Measurements from ENCODE around the gene VIM.

Gene VIM
- long read RNA-seq, donor 1, transcript VIM-201 (9 exons, 1,868 nt) = major isoform, 312 of 585 reads
- long read RNA-seq, donor 1, partial matches to known transcripts = 262 of 585 reads
- long read RNA-seq, donor 1, other reads (novel, unspliced or antisense) = 8 of 585 reads
- long read RNA-seq, donor 2, transcript VIM-201 (9 exons, 1,868 nt) = major isoform, 204 of 386 reads
- long read RNA-seq, donor 2, transcript VIM-205 (2 exons, 1,139 nt) = minor isoform, 5 of 386 reads
- long read RNA-seq, donor 2, partial matches to known transcripts = 176 of 386 reads
- long read RNA-seq, donor 2, other reads (novel, unspliced or antisense) = 0 of 386 reads
- long read RNA-seq, donor 3, transcript VIM-201 (9 exons, 1,868 nt) = major isoform, 153 of 259 reads
- long read RNA-seq, donor 3, partial matches to known transcripts = 90 of 259 reads
- long read RNA-seq, donor 3, other reads (novel, unspliced or antisense) = 13 of 259 reads
- long read RNA-seq, donor 4, transcript VIM-201 (9 exons, 1,868 nt) = major isoform, 275 of 505 reads
- long read RNA-seq, donor 4, partial matches to known transcripts = 191 of 505 reads
- long read RNA-seq, donor 4, other reads (novel, unspliced or antisense) = 35 of 505 reads
- long read RNA-seq, donor 5, transcript VIM-201 (9 exons, 1,868 nt) = major isoform, 345 of 500 reads
- long read RNA-seq, donor 5, partial matches to known transcripts = 112 of 500 reads
- long read RNA-seq, donor 5, other reads (novel, unspliced or antisense) = 42 of 500 reads
- long read RNA-seq, donor 6, transcript VIM-205 (2 exons, 1,139 nt) = minor isoform, 7 of 392 reads
- long read RNA-seq, donor 6, transcript VIM-201 (9 exons, 1,868 nt) = major isoform, 213 of 392 reads
- long read RNA-seq, donor 6, partial matches to known transcripts = 140 of 392 reads
- long read RNA-seq, donor 6, other reads (novel, unspliced or antisense) = 31 of 392 reads
- long read RNA-seq, donor 7, transcript VIM-201 (9 exons, 1,868 nt) = major isoform, 411 of 900 reads
- long read RNA-seq, donor 7, transcript VIM-205 (2 exons, 1,139 nt) = minor isoform, 13 of 900 reads
- long read RNA-seq, donor 7, partial matches to known transcripts = 403 of 900 reads
- long read RNA-seq, donor 7, other reads (novel, unspliced or antisense) = 70 of 900 reads
- long read RNA-seq, donor 8, transcript VIM-201 (9 exons, 1,868 nt) = major isoform, 282 of 498 reads
- long read RNA-seq, donor 8, partial matches to known transcripts = 166 of 498 reads
- long read RNA-seq, donor 8, other reads (novel, unspliced or antisense) = 45 of 498 reads

- peak; percentile 95 for DNase-seq
These were observed at the start of gene VIM for GRCh38 chr10:17228091-17229015. Gene VIM, plus strand, starts transcription at chr10:17228241. Its CDS starts 1,182 bp downstream, at chr10:17229423.

DNA sequence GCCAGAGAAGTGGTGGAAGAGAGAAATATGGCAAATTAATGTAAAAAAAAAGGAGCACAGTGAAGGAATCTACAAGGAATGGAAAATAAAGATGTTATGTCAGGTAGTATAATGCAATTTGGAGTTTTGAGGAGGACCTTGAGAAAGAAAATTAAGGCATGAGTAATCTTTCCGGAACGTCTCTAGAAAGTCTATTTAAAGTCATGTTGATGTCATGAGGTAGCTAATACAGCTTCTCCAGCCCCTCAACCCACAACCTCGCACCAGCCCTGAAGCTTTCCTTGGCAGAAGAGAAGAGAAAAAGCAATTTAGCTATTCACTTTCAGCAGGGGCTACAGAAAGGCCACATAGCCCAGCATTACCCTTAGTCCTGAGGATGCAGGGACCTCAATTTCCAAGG lies 49.0 kb upstream of the VIM start:
- no peak for DNase-seq

DNA sequence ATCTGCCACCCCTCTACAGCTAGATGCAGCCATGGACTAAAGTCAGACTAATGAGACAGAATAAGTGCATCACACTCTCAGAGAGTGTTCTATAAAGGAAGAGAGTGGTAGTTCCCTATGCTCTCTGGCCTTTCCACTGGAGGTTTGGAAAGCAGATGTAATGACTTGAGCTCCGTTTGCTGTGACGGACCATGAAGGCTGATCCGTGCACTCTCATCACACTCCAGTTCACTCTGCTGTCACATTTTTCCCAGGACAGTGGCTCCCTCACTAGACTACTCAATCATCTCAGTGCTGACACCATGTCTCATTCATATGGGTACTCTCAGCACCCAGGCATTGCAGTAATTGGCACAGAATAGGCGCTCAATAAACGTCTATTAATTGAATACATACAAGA lies 46.9 kb upstream of the VIM start:
- DNase-seq = no peak

GRCh38 chr10:17181751-17182150 lies 46.3 kb upstream of the VIM start:
- DNase-seq = no peak

- no peak for DNase-seq
These were observed 44.9 kb upstream of the VIM start for GRCh38 chr10:17183110-17183509.

GRCh38 chr10:17185873-17186272 lies 42.2 kb upstream of the VIM start:
- DNase-seq = no peak

DNA sequence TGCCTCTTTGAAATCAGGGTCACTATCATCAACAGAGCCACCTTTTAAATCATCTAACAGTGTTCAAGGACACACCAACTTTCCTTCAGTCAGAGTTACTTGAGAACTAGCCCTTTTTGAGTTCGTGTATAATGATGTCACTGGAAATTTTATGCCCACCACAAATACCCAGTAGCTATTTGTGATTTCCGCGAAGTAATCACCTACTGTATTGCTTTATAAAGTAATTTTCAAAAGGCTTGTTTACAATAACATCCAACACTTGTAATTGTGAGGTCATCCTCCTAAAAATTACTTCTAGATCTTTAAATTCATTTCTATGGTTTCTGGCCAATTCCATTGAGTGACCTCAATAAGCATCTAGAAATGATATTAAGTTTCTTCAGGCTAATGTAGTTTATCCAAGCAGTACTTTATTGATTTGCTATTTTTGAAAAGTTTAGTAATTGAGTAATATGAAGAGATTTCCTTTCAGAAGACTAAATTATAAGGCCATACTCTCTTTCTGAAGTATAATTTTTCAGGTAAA lies 39.3 kb upstream of the VIM start:
- DNase-seq = no peak

- DNase-seq = no peak
These were observed 37.4 kb upstream of the VIM start for GRCh38 chr10:17190602-17191001.

DNA sequence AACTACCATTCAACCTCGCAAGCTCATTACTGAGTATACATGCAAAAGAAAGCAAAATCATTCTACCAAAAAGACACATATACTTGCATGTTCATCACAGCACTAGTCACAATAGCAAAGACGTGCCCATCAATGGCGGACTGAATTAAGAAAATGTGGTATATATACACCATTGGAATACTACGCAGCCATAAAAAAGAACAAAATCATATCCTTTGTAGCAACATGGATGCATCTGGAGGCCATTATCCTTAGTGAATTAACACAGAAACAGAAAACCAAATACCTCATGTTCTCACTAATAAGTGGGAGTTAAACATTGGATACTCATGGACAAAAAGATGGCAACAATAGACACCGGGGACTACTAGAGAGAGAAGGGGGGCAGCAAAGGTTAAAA lies 33.0 kb upstream of the VIM start:
- no peak for DNase-seq

DNA sequence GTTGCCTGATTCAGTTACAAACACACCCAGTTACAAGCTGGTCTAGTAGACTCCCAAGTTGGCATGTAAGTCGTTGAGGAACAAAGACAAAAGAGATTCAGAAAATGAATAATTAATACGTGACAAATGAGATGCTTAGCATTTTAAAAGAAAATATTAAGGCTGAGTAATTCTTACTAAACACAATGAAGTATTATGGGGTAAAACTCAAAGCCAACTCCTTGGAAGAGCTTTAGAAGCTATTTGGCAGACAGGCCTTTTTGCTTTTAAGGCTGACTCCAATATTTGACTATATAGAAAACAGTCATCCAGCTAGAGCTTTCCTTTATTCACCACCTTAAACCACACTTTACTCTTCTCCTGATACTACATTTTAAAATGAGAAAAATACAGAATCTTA lies 32.0 kb upstream of the VIM start:
- DNase-seq = no peak

GRCh38 chr10:17196573-17196972 lies 31.5 kb upstream of the VIM start:
- no peak for DNase-seq

DNA sequence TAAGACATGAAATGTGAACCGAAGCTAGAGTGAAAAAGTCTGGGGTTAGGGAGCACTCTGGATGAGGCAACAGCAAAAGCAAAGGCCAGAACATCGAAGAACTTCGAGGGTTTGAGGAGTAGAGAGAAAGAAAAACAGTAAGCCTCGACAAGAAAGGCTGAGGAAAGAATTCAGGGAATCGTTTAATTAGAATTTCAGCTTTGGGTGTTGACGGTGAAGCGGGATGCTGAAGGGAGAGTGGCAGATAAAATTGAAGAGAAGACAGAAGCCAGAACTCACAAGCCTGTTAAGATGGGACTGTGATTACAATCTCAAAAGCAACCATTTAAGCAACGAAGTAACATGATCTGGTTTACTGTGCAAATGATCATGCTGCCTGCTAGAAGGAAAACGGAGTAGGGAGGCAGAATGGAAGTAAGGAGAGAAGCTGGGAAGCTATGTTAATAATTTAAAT lies 28.7 kb upstream of the VIM start:
- DNase-seq = peak; percentile 56

DNA sequence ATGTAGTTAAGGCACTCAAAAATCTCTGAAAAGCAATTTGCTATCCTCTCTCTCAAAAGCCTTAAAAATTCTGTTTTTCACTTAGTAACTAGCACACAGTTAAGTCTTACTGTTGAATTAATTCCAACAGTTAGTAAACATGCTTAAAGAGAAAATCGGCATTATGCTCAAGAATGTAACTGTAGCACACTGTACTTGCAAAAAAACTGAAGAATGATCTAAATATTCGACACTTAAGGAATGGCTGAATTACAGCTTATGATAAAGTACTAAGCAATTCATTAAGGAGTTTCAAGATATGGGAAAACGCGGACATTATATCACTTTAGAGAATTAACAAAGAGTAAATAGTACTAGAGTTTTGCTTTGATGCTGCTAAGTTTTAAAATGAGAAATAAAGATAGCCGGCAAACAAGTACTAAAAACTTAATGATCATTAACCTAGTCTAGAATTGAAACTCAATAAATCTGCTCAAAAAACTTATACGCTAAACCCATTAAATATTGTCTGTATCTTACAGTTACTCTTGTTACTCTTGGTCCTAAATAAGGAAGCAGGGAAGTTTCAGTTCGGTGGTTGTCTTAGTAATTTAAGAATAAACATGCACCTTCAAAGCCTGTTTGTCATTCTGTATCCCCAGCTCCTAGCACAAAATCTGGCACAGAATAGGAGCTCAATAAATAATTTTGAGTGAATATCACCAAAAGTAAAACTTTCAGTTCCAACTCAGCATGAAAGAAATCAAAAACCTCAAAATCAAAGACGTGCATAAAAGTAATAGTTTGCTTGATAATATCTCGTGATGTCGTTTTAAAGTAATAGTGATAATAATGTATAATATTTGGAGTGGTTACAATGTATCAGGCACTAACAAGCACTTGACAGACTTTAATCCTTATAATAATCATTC lies 27.8 kb upstream of the VIM start:
- DNase-seq = peak; percentile 25

DNA sequence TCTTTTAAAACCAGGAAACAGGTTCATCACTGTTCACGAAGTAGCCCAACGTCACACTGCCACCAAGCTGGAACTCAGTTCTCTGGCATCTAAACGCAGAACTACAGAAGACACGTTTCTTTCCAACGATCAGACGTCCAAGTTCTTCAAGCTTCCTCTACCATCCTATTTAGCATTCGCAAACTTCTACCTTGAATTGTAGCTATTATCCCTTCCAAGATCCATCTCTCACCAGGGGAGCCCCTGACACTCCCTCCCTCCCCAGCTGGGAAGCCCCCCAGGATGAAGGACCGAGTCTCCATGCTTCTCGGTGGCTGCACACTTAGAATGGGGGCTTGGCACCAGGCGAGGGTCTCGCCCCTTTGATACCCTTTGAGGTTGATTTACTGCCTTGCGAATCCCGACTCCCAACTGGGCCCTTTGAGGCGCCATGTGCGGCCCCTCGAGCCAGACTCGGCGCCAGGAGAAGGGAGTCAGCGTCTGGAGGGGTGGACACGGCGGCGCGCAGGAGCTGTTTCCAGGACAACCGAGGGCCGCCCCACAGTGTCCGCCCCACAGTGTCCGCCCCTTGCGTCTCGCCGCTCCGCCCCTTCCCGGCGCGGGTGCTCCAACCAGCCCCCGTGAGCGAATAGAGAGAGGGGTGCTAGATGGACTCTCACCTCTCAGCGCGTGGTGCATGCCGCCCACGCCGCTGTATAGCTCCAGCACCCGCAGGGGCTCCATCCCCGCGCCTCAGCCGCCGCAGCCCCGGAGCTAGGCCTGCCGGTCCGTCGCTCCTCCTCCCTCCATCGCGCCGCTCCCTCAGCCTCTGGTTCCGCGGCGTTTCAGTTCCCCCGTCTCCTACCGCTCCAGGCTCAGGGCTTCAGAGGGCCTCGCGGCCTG lies 26.9 kb upstream of the VIM start, which contains the start of gene TRDMT1:
Gene TRDMT1 (minus strand): TSS at position 761 of the 882 bp plus-strand sequence. CDS start 38 bp downstream, at position 723.
- peak; percentile 98 for DNase-seq

DNA sequence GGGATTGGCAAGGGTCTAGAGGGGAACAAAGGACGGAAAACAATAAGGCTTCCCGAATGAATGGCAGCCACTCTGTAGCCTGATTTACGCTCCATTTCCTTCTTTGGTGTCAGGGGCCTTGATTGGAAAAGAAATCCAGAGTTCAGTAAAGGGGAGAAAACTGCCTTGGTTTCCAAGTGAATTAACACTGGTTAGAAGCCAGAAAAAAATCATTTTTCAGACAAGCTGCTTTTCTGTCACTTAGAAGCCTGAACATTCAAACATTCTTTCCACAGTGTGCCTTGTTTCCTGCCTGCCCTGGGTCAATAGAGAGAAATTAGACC lies 26.3 kb upstream of the VIM start:
- no peak for DNase-seq

GRCh38 chr10:17202506-17202905 lies 25.5 kb upstream of the VIM start:
- no peak for DNase-seq

DNA sequence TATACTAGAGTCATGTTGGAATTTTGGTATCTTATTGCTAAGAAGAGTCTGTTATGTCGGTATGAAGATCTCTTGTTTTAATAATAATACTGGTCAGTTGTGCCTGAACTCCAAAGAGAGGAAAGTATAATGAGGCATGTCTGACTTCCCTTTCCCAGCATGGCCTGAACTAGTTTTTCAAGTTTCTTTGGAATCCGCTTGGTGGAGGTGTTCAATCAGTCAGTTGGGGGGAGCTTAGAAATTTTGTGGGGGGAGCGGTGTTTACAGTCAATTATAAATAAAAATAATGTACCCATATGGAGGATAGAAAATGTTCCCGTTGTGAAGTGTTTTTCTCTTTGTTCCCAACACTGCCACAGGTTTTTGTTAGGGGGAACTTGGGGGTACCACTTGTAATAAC lies 25.0 kb upstream of the VIM start:
- no peak for DNase-seq

GRCh38 chr10:17203416-17203815 lies 24.6 kb upstream of the VIM start:
- DNase-seq = no peak

GRCh38 chr10:17206210-17206709 lies 21.8 kb upstream of the VIM start:
- DNase-seq = no peak

All from right kidney (tissue), 9 donors.